CD4-positive, alpha-beta T cell treated with Interleukin-12 subunit alpha and Interleukin-12 subunit beta, for 1 hour (primary cell): Measurements from ENCODE around the gene SLIT1.
A peak's percentile ranks its signal among the peaks of the same experiment; 100 is the strongest.
"Not testable (repeated sequence)": the region's sequence is repeated elsewhere in the genome, so short reads cannot be mapped to it uniquely, and the experiment has no call there.

ENCODE experiments used
- DNase-seq: peaks from one replicate; pipeline ENCODE4 v3.0.0-alpha.2; 2020

Gene SLIT1

GRCh38 chr10:97106207-97106606 lies 79.6 kb downstream of the SLIT1 start:
- no peak for DNase-seq

GRCh38 chr10:97105303-97105702 lies 80.5 kb downstream of the SLIT1 start:
- no peak for DNase-seq

- no peak for DNase-seq
Measured at GRCh38 chr10:97103316-97104080, 82.3 kb downstream of the SLIT1 start.

GRCh38 chr10:97102441-97102840 lies 83.3 kb downstream of the SLIT1 start:
- no peak for DNase-seq

GRCh38 chr10:97101166-97101940 lies 84.4 kb downstream of the SLIT1 start:
- DNase-seq = no peak

- DNase-seq = no peak
Measured at GRCh38 chr10:97100657-97101056, 85.1 kb downstream of the SLIT1 start.

GRCh38 chr10:97099868-97100267 lies 85.9 kb downstream of the SLIT1 start:
- DNase-seq = no peak

DNA sequence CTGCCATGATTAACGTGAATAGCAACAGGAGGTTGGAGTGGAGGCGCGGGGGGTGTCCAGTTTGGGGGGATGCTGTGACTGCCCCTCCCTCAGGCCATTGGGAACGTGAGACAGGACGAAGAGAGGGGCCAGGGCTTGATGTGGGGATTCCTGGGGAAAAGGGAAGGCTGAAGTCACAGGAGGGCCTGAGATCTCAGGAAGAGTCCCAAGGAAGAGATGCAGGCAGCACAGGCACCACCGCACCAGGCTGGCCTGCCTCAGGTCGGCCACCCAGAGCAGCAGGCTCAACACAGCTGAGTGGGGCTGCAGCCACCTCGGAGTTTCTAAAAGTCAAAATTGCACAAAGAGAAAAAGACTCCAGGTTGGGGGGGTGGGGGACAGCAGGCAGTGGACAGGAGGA lies 86.7 kb downstream of the SLIT1 start:
- no peak for DNase-seq

- no peak for DNase-seq
Measured at GRCh38 chr10:97097084-97097433, 88.7 kb downstream of the SLIT1 start.

GRCh38 chr10:97096261-97097083 lies 89.3 kb downstream of the SLIT1 start:
- peak; percentile 23 for DNase-seq

DNA sequence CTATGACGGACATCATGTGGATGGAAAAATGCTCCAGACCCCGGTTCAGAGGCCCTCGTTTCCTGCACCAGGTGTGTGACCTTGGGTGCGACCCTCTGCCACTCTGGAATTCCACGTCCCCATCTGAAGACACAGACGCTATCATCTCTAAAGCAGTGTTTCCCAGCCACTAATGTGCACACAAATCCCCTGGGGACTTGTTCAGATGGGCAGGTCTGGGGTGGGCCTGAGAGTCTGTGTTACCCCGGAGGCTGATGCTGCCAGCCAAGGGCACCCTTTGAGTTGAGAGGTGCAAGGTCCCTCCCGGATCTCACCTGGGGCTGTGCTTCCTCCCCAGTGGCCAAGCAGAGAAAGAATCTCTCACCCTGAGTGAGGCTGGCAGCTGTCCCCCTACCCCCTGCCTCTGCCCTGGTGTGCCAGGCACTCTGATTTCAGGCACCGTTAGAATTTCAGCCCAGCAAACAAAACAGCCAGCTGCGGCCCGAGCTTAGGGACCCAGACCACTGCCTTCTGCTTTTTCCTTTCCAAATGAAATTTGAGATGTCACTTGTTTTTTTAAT lies 90.0 kb downstream of the SLIT1 start:
- no peak for DNase-seq

DNA sequence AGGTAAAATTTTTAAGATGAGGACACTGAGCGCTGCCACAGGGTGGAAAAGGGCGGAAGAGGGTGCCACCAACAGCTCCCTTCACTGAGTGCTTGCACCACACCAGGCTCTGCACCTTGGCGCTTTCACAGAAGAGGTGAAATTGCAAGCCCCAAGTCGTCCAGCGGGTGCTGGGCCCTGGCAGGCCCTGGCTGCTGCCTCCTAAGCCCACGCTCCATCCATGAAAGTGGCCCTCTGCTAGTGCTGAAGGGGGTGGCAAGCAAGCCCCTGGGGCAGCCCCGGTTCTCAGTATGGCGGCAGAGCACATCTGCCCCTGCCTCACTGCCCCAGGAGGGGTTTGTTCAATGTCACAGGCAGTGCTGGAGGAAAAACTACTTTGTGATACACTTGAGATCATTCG lies 95.1 kb downstream of the SLIT1 start:
- no peak for DNase-seq

DNA sequence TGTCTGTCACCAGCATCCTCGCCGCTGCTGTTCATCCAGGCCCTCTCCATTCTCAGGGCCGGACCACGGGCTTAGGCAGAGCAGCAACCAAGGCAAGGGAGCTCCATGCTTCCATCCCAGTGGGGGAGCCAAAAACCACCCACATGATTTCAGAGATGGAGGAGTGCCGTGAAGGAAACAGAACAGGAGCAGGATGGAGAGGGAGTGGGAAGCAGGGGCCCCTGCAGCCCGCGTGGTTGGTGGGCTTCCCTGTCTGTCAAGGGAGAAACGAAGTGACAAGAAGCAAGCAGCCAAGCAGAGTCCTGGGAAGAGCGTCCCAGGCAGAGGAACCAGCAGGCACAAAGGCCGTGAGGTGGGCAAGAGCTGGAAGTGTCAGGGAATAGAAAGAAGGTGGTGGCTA lies 95.7 kb downstream of the SLIT1 start:
- no peak for DNase-seq

DNA sequence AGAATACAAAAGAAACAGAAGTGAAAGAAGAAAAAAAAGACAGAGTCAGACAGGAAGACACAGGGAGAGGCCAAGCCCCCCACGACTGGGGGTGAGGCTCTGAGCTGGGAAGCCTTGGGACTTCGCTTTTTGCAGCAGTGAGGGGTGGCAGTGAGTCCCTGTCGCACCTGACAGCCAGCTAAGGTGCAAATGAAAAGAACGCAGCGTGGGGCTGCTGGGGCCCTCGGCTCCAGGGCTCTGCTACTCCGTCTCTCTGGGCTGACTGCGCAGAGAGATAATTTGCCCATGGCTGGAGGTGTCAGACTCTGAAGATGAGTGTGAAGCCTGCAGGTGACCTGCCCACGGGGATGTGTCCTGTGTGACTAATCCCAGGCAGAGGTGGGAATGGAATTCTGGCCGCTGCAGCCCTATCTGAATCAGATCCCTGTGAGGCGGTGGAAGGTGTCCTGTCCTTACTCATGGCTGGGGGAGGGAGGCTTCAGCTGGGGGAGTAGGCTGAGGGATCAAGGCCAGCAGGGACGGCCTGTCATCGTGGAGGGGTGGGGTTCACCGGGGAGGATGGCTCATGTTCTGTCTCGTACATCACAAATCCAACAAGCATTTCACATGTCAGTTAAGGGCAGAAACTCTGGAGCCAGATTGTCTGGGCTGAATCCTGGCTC lies 96.4 kb downstream of the SLIT1 start:
- no peak for DNase-seq

- no peak for DNase-seq
Measured at GRCh38 chr10:97087296-97087695, 98.5 kb downstream of the SLIT1 start.

DNA sequence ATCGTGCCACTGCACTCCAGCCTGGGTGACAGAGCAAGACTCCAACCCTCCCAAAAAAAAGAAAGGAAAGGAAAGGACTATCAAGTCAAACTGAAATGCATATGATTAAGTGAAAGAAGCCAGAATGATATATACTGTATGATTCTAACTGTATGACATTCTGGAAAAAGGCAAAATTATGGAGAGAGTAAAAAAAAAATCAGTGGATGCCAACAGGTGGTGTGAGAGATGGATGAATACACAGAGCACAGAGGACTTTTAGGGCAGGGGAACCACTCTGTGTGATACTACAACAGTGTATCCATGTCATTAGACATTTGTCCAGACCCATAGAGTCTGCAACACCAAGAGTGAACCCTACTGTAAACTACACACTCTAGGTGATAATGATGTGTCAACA lies 99.2 kb downstream of the SLIT1 start:
- DNase-seq = no peak

GRCh38 chr10:97083228-97083829 lies 102.4 kb downstream of the SLIT1 start:
- DNase-seq = no peak

DNA sequence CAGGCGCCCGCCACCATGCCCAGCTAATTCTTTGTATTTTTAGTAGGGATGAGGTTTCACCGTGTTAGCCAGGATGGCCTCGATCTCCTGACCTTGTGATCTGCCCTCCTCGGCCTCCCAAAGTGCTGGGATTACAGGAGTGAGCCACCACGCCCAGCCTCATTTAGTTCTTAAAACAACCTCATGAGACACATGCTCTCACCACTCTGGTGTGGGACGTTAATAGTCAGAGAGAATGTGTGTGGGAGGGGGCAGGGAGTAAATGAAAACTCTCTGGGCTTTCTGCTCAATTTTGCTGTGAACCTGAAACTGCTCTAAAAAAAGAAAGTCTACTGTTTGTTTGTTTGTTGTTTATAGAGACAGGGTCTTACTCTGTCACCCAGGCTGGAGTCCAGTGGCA lies 103.2 kb downstream of the SLIT1 start:
- not testable (repeated sequence) for DNase-seq

- peak; percentile 42 for DNase-seq
Measured at GRCh38 chr10:97081621-97082235, 104.0 kb downstream of the SLIT1 start.

GRCh38 chr10:97080051-97080776 lies 105.5 kb downstream of the SLIT1 start:
- DNase-seq = no peak

- no peak for DNase-seq
Measured at GRCh38 chr10:97079448-97079847, 106.3 kb downstream of the SLIT1 start.
